Measurements from ENCODE around the gene REEP3.
A peak's percentile ranks its signal among the peaks of the same experiment; 100 is the strongest.
"Not testable (repeated sequence)": the region's sequence is repeated elsewhere in the genome, so short reads cannot be mapped to it uniquely, and the experiment has no call there.

Gene REEP3

GRCh38 chr10:63520500-63521415, at the start of gene REEP3:
Gene REEP3 (plus strand): TSS chr10:63521401. CDS start chr10:63521546, 145 bp downstream.
- no peak for DNase-seq (ENCODE audit: low spot score)

- no peak for DNase-seq (ENCODE audit: low spot score)
These were observed 46.7 kb upstream of the REEP3 start for GRCh38 chr10:63474488-63474887.

GRCh38 chr10:63477927-63478326, 43.3 kb upstream of the REEP3 start:
- DNase-seq (ENCODE audit: low spot score) = no peak

- no peak for DNase-seq (ENCODE audit: low spot score)
These were observed 42.6 kb upstream of the REEP3 start for GRCh38 chr10:63478564-63478963.

GRCh38 chr10:63480237-63480636, 41.0 kb upstream of the REEP3 start:
- no peak for DNase-seq (ENCODE audit: low spot score)

GRCh38 chr10:63481815-63482421, 39.3 kb upstream of the REEP3 start:
- no peak for DNase-seq (ENCODE audit: low spot score)

GRCh38 chr10:63483983-63484382, 37.2 kb upstream of the REEP3 start:
- DNase-seq (ENCODE audit: low spot score) = no peak

GRCh38 chr10:63487990-63488389, 33.2 kb upstream of the REEP3 start:
- DNase-seq (ENCODE audit: low spot score) = no peak

GRCh38 chr10:63489838-63490237, 31.4 kb upstream of the REEP3 start:
- no peak for DNase-seq (ENCODE audit: low spot score)

- DNase-seq (ENCODE audit: low spot score) = peak; percentile 47
These were observed 29.4 kb upstream of the REEP3 start for GRCh38 chr10:63491588-63492316.

GRCh38 chr10:63492317-63492690, 28.9 kb upstream of the REEP3 start:
- DNase-seq (ENCODE audit: low spot score) = not testable (repeated sequence)

- no peak for DNase-seq (ENCODE audit: low spot score)
These were observed 28.2 kb upstream of the REEP3 start for GRCh38 chr10:63493004-63493403.

- DNase-seq (ENCODE audit: low spot score) = peak; percentile 16
These were observed 26.2 kb upstream of the REEP3 start for GRCh38 chr10:63494951-63495350.

GRCh38 chr10:63496561-63496960, 24.6 kb upstream of the REEP3 start:
- no peak for DNase-seq (ENCODE audit: low spot score)

- DNase-seq (ENCODE audit: low spot score) = no peak
These were observed 23.9 kb upstream of the REEP3 start for GRCh38 chr10:63497321-63497720.

- no peak for DNase-seq (ENCODE audit: low spot score)
These were observed 22.5 kb upstream of the REEP3 start for GRCh38 chr10:63498665-63499064.

GRCh38 chr10:63500551-63500950, 20.6 kb upstream of the REEP3 start:
- not testable (repeated sequence) for DNase-seq (ENCODE audit: low spot score)

GRCh38 chr10:63501954-63502353, 19.2 kb upstream of the REEP3 start:
- DNase-seq (ENCODE audit: low spot score) = no peak

- DNase-seq (ENCODE audit: low spot score) = no peak
These were observed 18.4 kb upstream of the REEP3 start for GRCh38 chr10:63502832-63503231.

GRCh38 chr10:63503395-63503794, 17.8 kb upstream of the REEP3 start:
- no peak for DNase-seq (ENCODE audit: low spot score)

GRCh38 chr10:63504145-63504881, 16.9 kb upstream of the REEP3 start:
- no peak for DNase-seq (ENCODE audit: low spot score)

GRCh38 chr10:63505562-63505961, 15.6 kb upstream of the REEP3 start:
- DNase-seq (ENCODE audit: low spot score) = no peak
